SU-DHL-6 (cell line): ENCODE results near the gene EPO.
A peak's percentile ranks its signal among the peaks of the same experiment; 100 is the strongest.

Experiments
- H2AFZ ChIP-seq: fragments of 200-600 bp; sonication (generic); 2 replicates; pipeline ENCODE4 v1.6.1; 2014; ENCODE audit warnings: low read depth, mild to moderate bottlenecking, moderate library complexity, mixed read lengths, antibody characterized with exemption, low read length; ENCODE audit not compliant: severe bottlenecking
- H3F3A ChIP-seq: fragments of 200-600 bp; shearing (Covaris generic); 2 replicates; pipeline ENCODE4 v1.6.0; 2016; ENCODE audit warnings: antibody characterized with exemption, mild to moderate bottlenecking; ENCODE audit not compliant: insufficient read depth
- H3K27ac ChIP-seq: fragments of 200-600 bp; sonication (generic); 2 replicates; pipeline ENCODE4 v1.5.1; 2016; ENCODE audit warnings: low read depth, mild to moderate bottlenecking, low read length, moderate library complexity, mixed read lengths
- H3K27me3 ChIP-seq: fragments of 200-600 bp; sonication (generic), shearing (Covaris generic); 2 replicates; pipeline ENCODE4 v1.6.0; 2014; ENCODE audit warnings: mild to moderate bottlenecking, low read length
- H3K36me3 ChIP-seq: fragments of 200-600 bp; sonication (generic); 2 replicates; pipeline ENCODE4 v1.6.1; 2014; ENCODE audit warnings: mild to moderate bottlenecking, low read length, mixed read lengths
- H3K4me2 ChIP-seq: fragments of 300-600, 200-600 bp; shearing (Covaris generic), sonication (generic); 2 replicates; pipeline ENCODE4 v1.6.0; 2014; ENCODE audit warnings: low read length, low read depth, mild to moderate bottlenecking; ENCODE audit not compliant: poor library complexity, severe bottlenecking
- H3K4me3 ChIP-seq: fragments of 200-600 bp; sonication (generic); 2 replicates; pipeline ENCODE4 v1.5.1; 2014; ENCODE audit warnings: antibody characterized with exemption, low read length, mild to moderate bottlenecking, mixed read lengths; ENCODE audit not compliant: insufficient read depth, poor library complexity, severe bottlenecking
- H3K79me2 ChIP-seq: fragments of 200-600 bp; sonication (generic); 2 replicates; pipeline ENCODE4 v1.6.1; 2014; ENCODE audit warnings: mild to moderate bottlenecking, low read length, moderate library complexity; ENCODE audit not compliant: insufficient read depth
- H3K9ac ChIP-seq: fragments of 200-600 bp; sonication (generic); 2 replicates; pipeline ENCODE4 v1.7.0; 2014; ENCODE audit warnings: mild to moderate bottlenecking, low read length
- H3K9me2 ChIP-seq: fragments of 200-600 bp; sonication (generic); replicated peaks from 2 replicates; pipeline ENCODE4 v1.6.1; 2014; ENCODE audit warnings: low read length; ENCODE audit not compliant: insufficient read depth
- H3K9me3 ChIP-seq: fragments of 200-600 bp; sonication (generic); 2 replicates; pipeline ENCODE4 v1.6.1; 2014; ENCODE audit warnings: low read length, mixed read lengths; ENCODE audit not compliant: insufficient read depth
- H4K20me1 ChIP-seq: fragments of 200-600 bp; sonication (generic); 2 replicates; pipeline ENCODE4 v1.6.1; 2014; ENCODE audit warnings: low read depth, mild to moderate bottlenecking, antibody characterized with exemption, low read length, moderate library complexity, mixed read lengths
- CTCF ChIP-seq: fragments of 200-600 bp; sonication (generic); IDR thresholded peaks from one replicate; pipeline ENCODE4 v1.5.1; 2017; ENCODE audit warnings: antibody characterized with exemption, mild to moderate bottlenecking, low read length, moderate library complexity; ENCODE audit not compliant: insufficient read depth, poor library complexity, severe bottlenecking
- EZH2phosphoT487 ChIP-seq: fragments of 200-600 bp; sonication (generic), shearing (Covaris generic); conservative IDR thresholded peaks from 2 replicates; pipeline ENCODE4 v1.6.1; 2018; ENCODE audit warnings: mild to moderate bottlenecking, antibody characterized with exemption, low read length, moderate library complexity, mixed read lengths

Gene EPO

DNA sequence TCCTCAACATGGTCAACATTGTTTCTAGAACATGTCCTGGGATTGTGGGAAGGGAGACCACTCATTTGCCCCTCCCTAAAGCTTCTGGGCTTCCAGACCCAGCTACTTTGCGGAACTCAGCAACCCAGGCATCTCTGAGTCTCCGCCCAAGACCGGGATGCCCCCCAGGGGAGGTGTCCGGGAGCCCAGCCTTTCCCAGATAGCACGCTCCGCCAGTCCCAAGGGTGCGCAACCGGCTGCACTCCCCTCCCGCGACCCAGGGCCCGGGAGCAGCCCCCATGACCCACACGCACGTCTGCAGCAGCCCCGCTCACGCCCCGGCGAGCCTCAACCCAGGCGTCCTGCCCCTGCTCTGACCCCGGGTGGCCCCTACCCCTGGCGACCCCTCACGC is at the start of gene EPO:
TSS of gene EPO (plus strand) at position 190 of the 392 bp plus-strand sequence. CDS start 513 bp downstream, outside the sequence.
- Histone ChIP-seq H3K9me2 (no peaks in the 10 kb centered on the region), H3K9me3 (no peaks in the 10 kb centered on the region), H3K9ac (no peak within 1 kb of the TSS), H3K79me2 (no peaks in the 10 kb centered on the region), H3K4me2 (no peak within 1 kb of the TSS), H3K4me3 (no peak within 1 kb of the TSS), H3K27me3 (no peaks in the 10 kb centered on the region), H3K27ac (no peak within 1 kb of the TSS), H2AFZ (no peak within 1 kb of the TSS), H3F3A (no peaks in the 10 kb centered on the region), H3K36me3 (no peaks in the 10 kb centered on the region), H4K20me1 (no peaks in the 10 kb centered on the region)
- TF ChIP-seq CTCF (no peak), EZH2phosphoT487 (no peak)

DNA sequence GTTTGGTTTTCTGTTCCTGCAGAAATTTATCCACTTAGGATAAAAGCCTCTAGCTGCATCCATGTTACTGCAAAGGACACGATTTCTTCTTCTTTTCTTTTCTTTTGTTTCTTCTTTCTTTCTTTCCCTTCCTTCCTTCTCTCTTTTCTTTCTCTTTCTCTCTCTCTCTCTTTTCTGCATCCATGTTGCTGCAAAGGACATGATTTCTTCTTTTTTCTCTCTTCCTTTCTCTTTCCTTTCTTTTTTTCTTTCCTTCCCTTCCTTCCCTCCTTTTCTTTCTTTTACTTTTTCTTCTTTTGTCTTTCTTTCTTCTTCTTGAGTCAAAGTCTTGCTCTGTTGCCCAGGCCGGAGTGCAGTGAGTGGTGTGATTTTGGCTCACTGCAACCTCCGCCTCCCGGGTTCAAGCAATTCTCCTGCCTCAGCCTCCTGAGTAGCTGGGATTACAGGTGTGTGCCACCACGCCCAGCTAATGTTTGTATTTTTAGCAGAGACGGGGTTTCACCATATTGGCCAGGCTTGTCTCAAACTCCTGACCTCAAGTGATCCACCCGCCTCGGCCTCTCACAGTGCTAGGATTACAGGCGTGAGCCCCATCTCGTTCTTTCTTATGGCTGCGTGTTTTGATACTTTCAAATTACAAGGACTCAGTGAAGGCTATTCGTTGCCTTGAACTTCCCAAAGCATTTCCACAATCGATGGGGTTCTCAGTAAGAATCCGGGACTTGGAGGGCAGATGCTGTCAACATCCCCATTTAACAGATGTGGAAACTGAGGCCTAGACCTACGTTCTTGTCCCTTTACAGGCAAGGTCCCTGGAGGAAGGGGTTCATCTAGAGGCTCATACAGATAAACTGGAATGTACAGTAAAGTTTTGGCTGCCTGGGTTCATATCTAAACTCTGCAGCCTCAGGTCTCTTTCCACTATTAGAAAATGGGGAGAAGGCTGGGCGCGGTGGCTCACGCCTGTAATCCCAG is 48.6 kb upstream of the EPO start:
- Histone ChIP-seq H4K20me1 (no peaks in the 10 kb centered on the region; the same call in 1 of the 2 replicates), H3F3A (peaks cover 10% of the 10 kb centered on the region), H3K9me3 (no peaks in the 10 kb centered on the region), H3K4me3 (no peak overlapping the region), H3K79me2 (peaks cover 13% of the 10 kb centered on the region), H3K9me2 (no peaks in the 10 kb centered on the region), H3K9ac (no peak overlapping the region), H3K4me2 (no peak overlapping the region), H3K27me3 (no peaks in the 10 kb centered on the region), H3K27ac (no peak overlapping the region), H2AFZ (no peak overlapping the region), H3K36me3 (no peaks in the 10 kb centered on the region)
- TF ChIP-seq CTCF (no peak), EZH2phosphoT487 (no peak)

DNA sequence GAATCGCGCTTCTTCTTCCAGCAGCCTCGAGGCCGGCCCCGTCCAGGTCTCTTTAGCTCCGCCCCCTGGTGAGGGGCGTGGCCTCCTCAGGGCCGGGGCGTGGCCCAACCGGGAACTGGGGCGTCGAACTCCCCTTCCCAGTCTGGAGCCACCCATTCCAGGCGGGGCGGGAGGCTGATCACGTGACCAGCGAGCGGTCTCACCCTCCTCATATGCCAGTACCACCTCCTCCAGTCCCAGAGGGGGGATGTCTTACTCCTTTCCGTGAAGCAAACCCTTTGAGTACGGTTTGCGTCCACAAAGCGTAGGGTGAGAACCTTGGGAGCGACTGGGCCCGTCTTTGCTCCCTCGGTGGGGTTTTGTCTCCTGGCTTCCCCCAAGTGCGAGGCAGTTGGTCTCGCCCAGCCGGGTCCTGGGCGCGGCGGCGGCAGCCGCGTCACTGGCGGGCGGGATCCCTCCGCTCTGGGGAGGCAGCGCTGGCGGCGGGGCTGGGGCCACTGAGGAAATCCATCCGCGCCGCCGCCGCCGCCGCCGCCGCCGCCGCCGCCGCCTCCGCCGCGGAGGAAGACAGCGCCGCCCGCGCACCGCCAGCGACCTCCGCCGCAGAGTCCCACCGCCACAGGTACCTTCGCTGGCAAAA is 46.8 kb upstream of the EPO start, which contains the start of gene GNB2:
TSS of gene GNB2 (plus strand) at position 439 of the 640 bp plus-strand sequence. CDS start 2,526 bp downstream, outside the sequence.
- H3K36me3 ChIP-seq = no peaks in the 10 kb centered on the region
- peak within 1 kb of the TSS; percentile 71 for H3K4me2 ChIP-seq
- peak within 1 kb of the TSS; percentile 87 for H3K9ac ChIP-seq
- H3F3A ChIP-seq = peaks cover 10% of the 10 kb centered on the region
- H3K9me2 ChIP-seq = no peaks in the 10 kb centered on the region
- peak within 1 kb of the TSS; percentile 70 for H3K27ac ChIP-seq
- H3K27me3 ChIP-seq = no peaks in the 10 kb centered on the region
- H3K9me3 ChIP-seq = no peaks in the 10 kb centered on the region
- peaks cover 13% of the 10 kb centered on the region for H3K79me2 ChIP-seq
- no peak for TF ChIP-seq EZH2phosphoT487
- TF ChIP-seq CTCF = no peak
- H3K4me3 ChIP-seq = peak within 1 kb of the TSS; percentile 86
- H4K20me1 ChIP-seq = no peaks in the 10 kb centered on the region; the same call in 1 of the 2 replicates
- peak within 1 kb of the TSS; percentile 52 for H2AFZ ChIP-seq
